WI38 (cell line): ENCODE measurements around the gene CDH12.

Experiments
- H3K4me3 ChIP-seq: 2 replicates; pipeline ENCODE4 v1.5.1; 2011; ENCODE audit warnings: low read depth, mild to moderate bottlenecking, control low read depth, low read length
- TF ChIP-seq, protein P1 (sequence below): IDR thresholded peaks from 2 replicates; pipeline ENCODE4 v1.5.1; 2012; ENCODE audit warnings: low read depth, mild to moderate bottlenecking, control low read depth, low read length

The CDH12 gene

GRCh38 chr5:21784487-21784886 is 1068.7 kb downstream of the CDH12 start:
- no peak overlapping the region for H3K4me3 ChIP-seq
- TF ChIP-seq, protein P1, sequence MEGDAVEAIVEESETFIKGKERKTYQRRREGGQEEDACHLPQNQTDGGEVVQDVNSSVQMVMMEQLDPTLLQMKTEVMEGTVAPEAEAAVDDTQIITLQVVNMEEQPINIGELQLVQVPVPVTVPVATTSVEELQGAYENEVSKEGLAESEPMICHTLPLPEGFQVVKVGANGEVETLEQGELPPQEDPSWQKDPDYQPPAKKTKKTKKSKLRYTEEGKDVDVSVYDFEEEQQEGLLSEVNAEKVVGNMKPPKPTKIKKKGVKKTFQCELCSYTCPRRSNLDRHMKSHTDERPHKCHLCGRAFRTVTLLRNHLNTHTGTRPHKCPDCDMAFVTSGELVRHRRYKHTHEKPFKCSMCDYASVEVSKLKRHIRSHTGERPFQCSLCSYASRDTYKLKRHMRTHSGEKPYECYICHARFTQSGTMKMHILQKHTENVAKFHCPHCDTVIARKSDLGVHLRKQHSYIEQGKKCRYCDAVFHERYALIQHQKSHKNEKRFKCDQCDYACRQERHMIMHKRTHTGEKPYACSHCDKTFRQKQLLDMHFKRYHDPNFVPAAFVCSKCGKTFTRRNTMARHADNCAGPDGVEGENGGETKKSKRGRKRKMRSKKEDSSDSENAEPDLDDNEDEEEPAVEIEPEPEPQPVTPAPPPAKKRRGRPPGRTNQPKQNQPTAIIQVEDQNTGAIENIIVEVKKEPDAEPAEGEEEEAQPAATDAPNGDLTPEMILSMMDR = no peak

DNA sequence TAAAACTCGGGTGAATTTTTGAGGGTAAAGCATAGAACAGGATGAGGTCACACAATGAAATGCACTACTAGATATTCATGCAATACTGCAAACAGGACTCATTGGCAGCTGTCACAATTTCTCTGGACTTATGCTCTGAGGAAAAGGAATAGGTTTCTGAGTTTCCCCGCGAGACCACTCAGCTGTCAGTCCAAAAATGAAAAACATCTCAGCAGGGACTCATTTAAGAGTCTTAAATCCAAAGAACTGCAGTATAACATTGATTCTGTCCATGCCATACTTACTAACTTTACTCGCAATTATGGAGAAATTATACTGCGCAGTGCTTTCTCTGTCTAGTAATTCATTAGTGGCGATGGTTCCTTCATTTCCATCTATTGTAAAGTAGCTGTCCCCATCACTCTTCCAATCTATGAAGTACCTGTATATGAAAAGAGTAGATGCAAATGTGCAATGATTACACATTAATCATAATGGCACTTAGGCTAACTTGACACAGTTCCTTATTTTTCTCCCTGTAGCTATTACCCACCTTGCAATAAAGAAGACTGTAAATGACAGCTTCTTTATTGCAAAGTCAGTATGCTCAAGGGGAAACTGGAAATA is 1070.0 kb downstream of the CDH12 start:
- TF ChIP-seq, protein P1 = no peak
- no peak overlapping the region for H3K4me3 ChIP-seq

GRCh38 chr5:21776466-21776865 is 1076.7 kb downstream of the CDH12 start:
- TF ChIP-seq, protein P1 = no peak
- H3K4me3 ChIP-seq = no peak overlapping the region

DNA sequence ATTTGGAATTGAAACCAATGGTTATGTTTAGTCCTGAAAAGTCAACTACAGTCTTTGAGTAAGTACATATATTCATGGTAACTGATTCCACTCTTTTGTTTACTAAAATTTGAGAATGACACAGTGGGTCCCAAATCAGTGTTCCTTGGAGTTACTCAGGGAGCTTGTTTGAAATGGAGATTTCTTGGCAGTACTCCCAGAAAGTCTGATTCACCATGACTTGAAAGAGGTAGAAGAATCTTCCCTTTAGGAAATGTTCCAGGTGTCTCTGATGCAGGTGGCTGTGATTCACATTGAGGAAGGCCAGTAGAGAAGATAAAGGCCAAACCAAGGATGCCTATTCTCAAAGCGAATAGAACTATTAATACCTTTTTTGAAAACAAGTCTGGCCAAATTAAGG is 1078.3 kb downstream of the CDH12 start:
- H3K4me3 ChIP-seq = no peak overlapping the region
- TF ChIP-seq, protein P1 = no peak

DNA sequence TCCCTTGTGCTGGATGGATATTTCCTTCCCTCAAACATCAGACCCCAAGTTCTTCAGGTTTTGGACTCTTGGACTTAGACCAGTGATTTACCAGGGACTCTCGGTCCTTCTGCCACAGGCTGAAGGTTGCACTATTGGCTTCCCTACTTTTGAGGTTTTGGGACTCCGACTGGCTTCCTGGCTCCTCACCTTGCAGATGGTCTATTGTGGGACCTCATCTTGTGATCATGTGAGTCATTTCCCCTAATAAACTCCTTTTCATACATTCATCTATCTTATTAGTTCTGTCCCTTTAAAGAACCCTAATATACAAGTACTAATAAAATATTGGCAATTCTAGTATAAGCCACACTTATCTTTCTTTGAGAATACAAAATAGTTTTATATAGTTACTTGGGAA is 1078.9 kb downstream of the CDH12 start:
- TF ChIP-seq, protein P1 = no peak
- H3K4me3 ChIP-seq = no peak overlapping the region

DNA sequence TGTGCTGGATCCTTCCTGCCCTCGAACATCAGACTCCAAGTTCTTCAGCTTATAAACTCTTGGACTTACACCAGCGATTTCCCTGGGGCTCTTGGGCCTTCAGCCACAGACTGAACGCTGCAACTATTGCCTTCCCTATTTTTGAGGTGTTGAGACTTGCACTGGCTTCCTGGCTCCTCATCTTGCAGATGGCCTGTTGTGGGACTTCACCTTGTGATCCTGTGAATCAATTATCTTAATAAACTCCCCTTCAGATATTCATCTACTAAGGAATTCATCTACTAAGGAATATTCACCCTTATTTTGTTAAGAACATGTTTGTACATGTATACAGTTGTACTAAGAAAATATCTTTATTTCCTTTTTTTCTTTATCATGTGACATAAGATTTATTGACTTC is 1079.7 kb downstream of the CDH12 start:
- H3K4me3 ChIP-seq = no peak overlapping the region
- TF ChIP-seq, protein P1 = no peak

DNA sequence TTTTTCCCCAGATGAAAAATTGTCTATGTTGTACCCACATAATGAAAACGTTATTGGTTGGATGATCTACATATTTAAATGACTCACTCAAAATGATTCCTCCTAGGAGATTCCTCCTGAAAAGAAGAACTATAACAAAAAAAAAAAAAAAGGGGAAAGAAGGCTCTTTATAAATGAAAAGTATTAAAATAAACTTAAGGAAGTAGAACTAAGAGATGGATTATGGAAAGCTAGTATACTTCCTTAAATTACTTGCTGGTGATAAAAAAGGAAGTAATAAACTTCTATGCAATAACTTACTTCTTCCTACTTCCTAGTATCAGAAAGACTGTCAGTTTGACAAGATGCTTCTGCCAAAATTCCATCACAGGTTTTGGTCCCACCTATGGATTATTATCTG is 1087.7 kb downstream of the CDH12 start:
- TF ChIP-seq, protein P1 = no peak

More for the DNA sequence above, 1087.7 kb downstream of the CDH12 start:
- H3K4me3 ChIP-seq = no peak overlapping the region
